Thyroid gland (tissue), 4 donors: Measurements from ENCODE around the gene LGSN. TPM values are rescaled to one million over a fixed set of nuclear protein-coding genes. Genes with fewer than 3 reads are reported as not detected.

Source experiments
- DNase-seq, 2 donors: peaks; one replicate each; pipeline ENCODE4 v3.0.0-alpha.2; 2019
- H3K27ac ChIP-seq, 3 donors: fragments of 200-600 bp; sonication (generic); 1 replicate in 2 of 3; 2 replicates in 1 of 3; pipeline ENCODE4 v1.5.1; 2016 to 2019; ENCODE audit warnings: mild to moderate bottlenecking in 1 of 3, moderate library complexity in 1 of 3
- H3K27me3 ChIP-seq: fragments of 200-600 bp; sonication (generic); one replicate; pipeline ENCODE4 v1.5.1; 2019
- H3K36me3 ChIP-seq, 2 donors: fragments of 200-600 bp; sonication (generic); one replicate each; pipeline ENCODE4 v1.5.1; 2016 to 2019
- H3K4me1 ChIP-seq, 2 donors: fragments of 200-600 bp; sonication (generic); one replicate each; pipeline ENCODE4 v1.5.1; 2017 to 2019
- H3K4me3 ChIP-seq, 3 donors: fragments of 200-600 bp; sonication (generic); replicated peaks in 1 of 3; 1 replicate in 2 of 3; 2 replicates in 1 of 3; pipeline ENCODE4 v1.5.1; 2016; ENCODE audit warnings: mild to moderate bottlenecking in 1 of 3
- H3K9me3 ChIP-seq: fragments of 200-600 bp; sonication (generic); one replicate; pipeline ENCODE4 v1.5.1; 2017
- CTCF ChIP-seq, 6 experiments: fragments of 200-600 bp in 3 of 6; fragments of 450-650 bp in 3 of 6; sonication (generic) in 3 of 6; IDR thresholded peaks; one replicate each; pipeline ENCODE4 v1.5.1; 2016 to 2019; ENCODE audit warnings: antibody characterized with exemption in 6 of 6, mild to moderate bottlenecking in 2 of 6, inconsistent platforms in 1 of 6, moderate library complexity in 1 of 6
- POLR2A ChIP-seq, 2 donors: fragments of 450-650 bp; IDR thresholded peaks; one replicate each; pipeline ENCODE4 v1.6.1; 2017; ENCODE audit warnings: antibody characterized with exemption in 2 of 2, mild to moderate bottlenecking in 2 of 2, moderate library complexity in 1 of 2
- WGBS, 2 donors: methylation state at CpG; one replicate each; pipeline ENCODE4 v1.1.5; 2017; 5-methylcytosine and 5-hydroxymethylcytosine counted together
- intact Hi-C: fragments of 100-400 bp; cut with DNase I; formaldehyde crosslinking; loops from one replicate; pipeline ENCODE4 v1.15.1; 2023
- total RNA-seq, 4 donors: library from RNA; depleted of rRNA; stranded (reverse); fragments of >200 nt; gene quantifications; one replicate each; pipeline ENCODE4 v1.2.3, GENCODE V29; 2016

Gene LGSN
- total RNA-seq, 4 donors from 2014 or later = not detected

GRCh38 chr6:63272397-63272796 lies 47.4 kb downstream of the LGSN start:
- no peak overlapping the region for H3K4me3 ChIP-seq
- WGBS, 2 donors = 8 to 9% methylated on average over 1 of the region's 1 CpG
- H3K36me3 ChIP-seq = no peaks in the 10 kb centered on the region
- TF ChIP-seq POLR2A (IDR thresholded peaks at IDR 0.05) = no peak
- TF ChIP-seq CTCF (IDR thresholded peaks at IDR 0.05) = peak in 3 of 6 experiments; percentile 17 to 30 (median 20)
- DNase-seq = no peak
- H3K9me3 ChIP-seq = no peaks in the 10 kb centered on the region
- H3K4me1 ChIP-seq = no peaks in the 10 kb centered on the region
- H3K27ac ChIP-seq = no peak overlapping the region
- intact Hi-C loops = no loop called here
- no peaks in the 10 kb centered on the region for H3K27me3 ChIP-seq

GRCh38 chr6:63269470-63269869 lies 50.3 kb downstream of the LGSN start:
- 56 to 61% methylated on average over 4 of the region's 4 CpGs for WGBS, 2 donors
- no peaks in the 10 kb centered on the region for H3K36me3 ChIP-seq
- no peaks in the 10 kb centered on the region for H3K9me3 ChIP-seq
- TF ChIP-seq POLR2A (IDR thresholded peaks at IDR 0.05) (no peak), CTCF (IDR thresholded peaks at IDR 0.05) (no peak)
- H3K4me1 ChIP-seq = no peaks in the 10 kb centered on the region
- no peak overlapping the region for H3K4me3 ChIP-seq
- DNase-seq = no peak
- intact Hi-C loops = no loop called here
- no peak overlapping the region for H3K27ac ChIP-seq
- no peaks in the 10 kb centered on the region for H3K27me3 ChIP-seq

GRCh38 chr6:63268574-63268973 lies 51.2 kb downstream of the LGSN start:
- Histone ChIP-seq H3K36me3 (no peaks in the 10 kb centered on the region), H3K27me3 (no peaks in the 10 kb centered on the region), H3K27ac (no peak overlapping the region), H3K9me3 (no peaks in the 10 kb centered on the region), H3K4me3 (no peak overlapping the region), H3K4me1 (no peaks in the 10 kb centered on the region)
- intact Hi-C loops = no loop called here
- TF ChIP-seq CTCF (IDR thresholded peaks at IDR 0.05) (no peak), POLR2A (IDR thresholded peaks at IDR 0.05) (no peak)
- 77 to 84% methylated on average over 2 of the region's 2 CpGs for WGBS, 2 donors
- DNase-seq = no peak

GRCh38 chr6:63267828-63268227 lies 52.0 kb downstream of the LGSN start:
- no peak overlapping the region for H3K27ac ChIP-seq
- no peak for DNase-seq
- H3K36me3 ChIP-seq = no peaks in the 10 kb centered on the region
- H3K4me1 ChIP-seq = no peaks in the 10 kb centered on the region
- no peaks in the 10 kb centered on the region for H3K9me3 ChIP-seq
- intact Hi-C loops = no loop called here
- no peaks in the 10 kb centered on the region for H3K27me3 ChIP-seq
- H3K4me3 ChIP-seq = no peak overlapping the region
- TF ChIP-seq CTCF (IDR thresholded peaks at IDR 0.05) = no peak
- no peak for TF ChIP-seq POLR2A (IDR thresholded peaks at IDR 0.05)
- WGBS, 2 donors = 43 to 65% methylated on average over 1 of the region's 1 CpG

GRCh38 chr6:63267046-63267445 lies 52.7 kb downstream of the LGSN start:
- Histone ChIP-seq H3K9me3 (no peaks in the 10 kb centered on the region), H3K4me1 (no peaks in the 10 kb centered on the region), H3K36me3 (no peaks in the 10 kb centered on the region), H3K27me3 (no peaks in the 10 kb centered on the region), H3K4me3 (no peak overlapping the region), H3K27ac (no peak overlapping the region)
- TF ChIP-seq POLR2A (IDR thresholded peaks at IDR 0.05) (no peak), CTCF (IDR thresholded peaks at IDR 0.05) (no peak)
- DNase-seq = no peak
- WGBS, 2 donors = 58 to 60% methylated on average over 4 of the region's 4 CpGs
- intact Hi-C loops = no loop called here
